GM12874 (cell line): ENCODE results near the gene LRRC4.

Source experiments
- CTCF ChIP-seq: IDR thresholded peaks from 2 replicates; pipeline ENCODE4 v1.5.1; 2011; ENCODE audit warnings: low read depth, mild to moderate bottlenecking, control low read depth, low read length, moderate library complexity; ENCODE audit not compliant: insufficient read depth

Gene LRRC4

GRCh38 chr7:128029405-128029995 lies 1.7 kb downstream of the LRRC4 start:
- no peak for TF ChIP-seq CTCF

GRCh38 chr7:128027485-128027980 lies 3.7 kb downstream of the LRRC4 start:
- TF ChIP-seq CTCF, result no peak

GRCh38 chr7:128026551-128026950 lies 4.7 kb downstream of the LRRC4 start:
- TF ChIP-seq CTCF, result no peak

- TF ChIP-seq CTCF, result no peak
Observed at GRCh38 chr7:128025819-128026218, 5.4 kb downstream of the LRRC4 start.

GRCh38 chr7:128025380-128025779 lies 5.9 kb downstream of the LRRC4 start:
- TF ChIP-seq CTCF, result no peak

- TF ChIP-seq CTCF, result no peak
Observed at GRCh38 chr7:128024151-128024550, 7.1 kb downstream of the LRRC4 start.

- TF ChIP-seq CTCF, result no peak
Observed at GRCh38 chr7:128022631-128023532, 8.4 kb downstream of the LRRC4 start.
